HG02885 (cell line): ENCODE results near the gene MSN.
"Not testable (repeated sequence)": the region's sequence is repeated elsewhere in the genome, so short reads cannot be mapped to it uniquely, and the experiment has no call there.

Source experiments
- ATAC-seq: cut with Tn5 transposase; IDR thresholded peaks from one replicate; pipeline ENCODE4 v1.9.1; 2021; ENCODE audit warnings: mild to moderate bottlenecking; ENCODE audit not compliant: unreplicated experiment, poor library complexity

MSN gene

DNA sequence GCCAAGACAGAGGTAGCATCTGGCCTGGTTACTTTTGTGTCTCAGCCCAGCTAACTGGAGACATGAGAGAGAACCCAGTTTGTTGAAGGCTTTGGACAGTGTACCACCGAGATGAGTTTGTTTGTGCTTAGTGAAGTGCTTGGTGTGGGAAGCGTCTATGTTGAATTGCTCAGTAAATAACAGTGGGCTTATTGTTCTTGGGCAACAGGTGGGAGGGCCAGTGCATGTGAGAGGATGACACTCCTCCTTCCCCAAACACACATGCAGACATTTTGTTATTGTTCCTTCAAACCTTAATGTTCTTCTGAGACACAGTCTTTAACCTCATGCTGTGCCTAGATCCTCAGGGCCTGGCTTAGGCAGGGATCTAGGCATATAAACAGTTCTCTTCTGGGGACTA lies 39.7 kb downstream of the MSN start:
- ATAC-seq = no peak

- ATAC-seq = no peak
Observed at GRCh38 chrX:65712005-65712806, 44.8 kb downstream of the MSN start.

- ATAC-seq = no peak
Observed at GRCh38 chrX:65718538-65718937, 51.1 kb downstream of the MSN start.

GRCh38 chrX:65720381-65720964 lies 53.0 kb downstream of the MSN start:
- no peak for ATAC-seq

DNA sequence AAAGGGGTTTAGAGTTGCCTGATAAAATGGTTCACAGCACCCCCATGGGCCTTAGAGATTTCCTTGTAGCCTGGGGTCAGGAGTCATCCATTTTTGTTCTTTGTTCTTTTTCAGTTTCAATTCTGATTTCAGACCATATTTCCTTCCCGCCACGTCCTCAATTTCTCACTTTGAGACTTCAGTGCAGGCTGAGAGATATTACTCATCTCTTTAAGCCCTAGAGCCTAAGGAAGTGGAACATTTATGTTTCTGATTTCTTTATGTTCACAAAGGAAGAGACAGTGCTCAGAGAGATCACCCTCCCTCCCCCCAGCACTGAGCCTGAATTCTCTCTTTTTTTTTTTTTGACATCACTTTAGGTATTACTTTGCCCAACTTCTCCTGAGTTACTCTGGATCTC lies 56.3 kb downstream of the MSN start:
- ATAC-seq = peak; percentile 84

- ATAC-seq = no peak
Observed at GRCh38 chrX:65726715-65727114, 59.3 kb downstream of the MSN start.

GRCh38 chrX:65731684-65732289 lies 64.3 kb downstream of the MSN start:
- ATAC-seq = peak; percentile 42

GRCh38 chrX:65740909-65741308 lies 73.5 kb downstream of the MSN start:
- no peak for ATAC-seq

- no peak for ATAC-seq
Observed at GRCh38 chrX:65741823-65742222, 74.4 kb downstream of the MSN start.

DNA sequence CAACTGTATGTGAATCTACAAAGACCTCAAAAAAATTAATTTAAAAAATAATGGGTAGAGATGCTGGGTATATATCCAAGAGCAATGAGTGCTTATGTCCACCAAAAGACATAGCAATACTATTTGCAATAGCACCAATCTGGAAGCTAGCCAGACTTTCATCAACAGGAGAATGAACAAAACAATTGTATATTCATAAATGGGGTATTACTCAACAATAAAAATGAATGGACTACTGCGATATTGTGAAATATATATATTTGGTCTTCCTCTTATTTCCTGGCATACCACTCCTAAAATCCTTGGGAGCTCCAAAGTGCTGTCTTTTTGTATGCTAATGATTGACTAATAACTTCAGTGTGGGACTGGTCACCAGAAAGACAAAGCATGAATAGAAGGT lies 77.5 kb downstream of the MSN start:
- peak; percentile 37 for ATAC-seq

DNA sequence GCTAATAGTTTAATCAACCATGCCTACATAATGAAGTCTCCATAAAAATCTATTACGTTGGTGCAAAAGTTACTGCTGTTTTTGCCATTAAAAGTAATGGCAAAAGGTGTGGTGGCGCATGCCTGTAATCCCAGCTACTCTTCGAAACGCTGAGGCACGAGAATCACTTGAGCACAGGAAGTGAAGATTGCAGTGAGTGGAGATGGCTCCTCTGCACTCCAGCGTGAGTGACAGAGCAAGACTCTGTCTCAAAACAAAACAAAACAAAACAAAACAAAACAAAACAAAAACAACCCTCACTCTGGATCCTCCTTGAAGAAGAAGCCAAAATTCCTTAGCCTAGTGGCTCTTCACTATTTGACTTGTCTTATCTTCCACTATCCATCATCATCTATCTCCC lies 78.0 kb downstream of the MSN start:
- ATAC-seq = peak; percentile 32

- ATAC-seq = no peak
Observed at GRCh38 chrX:65745992-65746391, 78.5 kb downstream of the MSN start.

DNA sequence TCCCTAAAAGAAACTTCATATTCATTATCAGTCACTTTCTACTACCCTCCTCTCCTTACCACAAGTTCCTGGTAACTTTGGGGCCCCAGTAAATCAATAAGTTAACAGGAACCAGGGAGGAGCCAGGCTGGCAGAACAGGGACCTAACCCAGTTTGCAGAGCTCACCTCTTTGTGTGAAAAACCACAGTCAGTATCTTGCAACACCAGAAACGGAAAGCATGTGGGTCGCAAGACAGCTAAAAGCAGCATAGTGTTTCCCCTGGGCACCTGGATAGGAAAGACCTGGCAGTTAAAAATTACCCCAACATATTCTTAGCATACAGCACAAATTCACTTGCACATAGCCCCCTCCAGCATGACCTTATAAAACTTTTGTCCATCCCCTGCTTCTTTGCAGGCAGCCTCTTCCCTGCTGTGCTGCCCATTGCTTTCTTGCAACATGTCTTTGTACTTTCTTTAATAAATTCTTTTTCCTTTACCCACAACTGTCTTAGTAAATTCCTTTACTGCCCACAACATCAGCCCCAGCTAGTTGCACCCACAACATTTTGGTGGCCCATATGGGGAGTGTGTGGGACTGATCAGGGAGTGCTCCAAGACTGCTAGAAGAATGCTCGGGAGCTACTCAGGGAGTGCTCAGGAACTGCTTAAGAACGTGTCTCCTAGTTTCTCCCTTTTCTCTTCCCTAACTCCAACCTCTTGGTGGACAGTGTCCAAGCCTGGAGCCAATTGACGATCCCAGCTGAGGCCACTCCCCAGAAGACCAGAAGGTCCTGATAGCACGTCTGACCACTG lies 83.4 kb downstream of the MSN start:
- peak; percentile 74 for ATAC-seq

GRCh38 chrX:65751519-65751918 lies 84.1 kb downstream of the MSN start:
- ATAC-seq = no peak

DNA sequence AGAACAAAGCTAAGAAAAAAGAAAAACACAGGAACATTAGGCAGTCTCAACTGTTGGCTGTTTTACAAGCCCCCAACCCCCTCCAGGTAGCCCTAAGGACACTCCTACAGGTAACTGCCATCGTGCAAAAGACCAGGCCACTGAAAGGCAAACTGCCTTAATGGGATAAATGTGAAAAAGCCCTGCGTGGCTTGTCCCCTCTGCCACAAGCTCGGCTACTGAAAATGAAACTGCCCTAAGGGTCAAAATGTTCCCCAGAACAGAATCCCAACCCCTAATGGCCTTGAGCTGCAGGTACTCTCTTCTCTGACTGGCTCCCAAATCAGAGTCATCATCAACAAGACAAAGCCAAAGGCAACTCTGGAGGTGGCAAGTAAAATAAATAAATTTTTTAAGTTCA lies 84.8 kb downstream of the MSN start:
- no peak for ATAC-seq

DNA sequence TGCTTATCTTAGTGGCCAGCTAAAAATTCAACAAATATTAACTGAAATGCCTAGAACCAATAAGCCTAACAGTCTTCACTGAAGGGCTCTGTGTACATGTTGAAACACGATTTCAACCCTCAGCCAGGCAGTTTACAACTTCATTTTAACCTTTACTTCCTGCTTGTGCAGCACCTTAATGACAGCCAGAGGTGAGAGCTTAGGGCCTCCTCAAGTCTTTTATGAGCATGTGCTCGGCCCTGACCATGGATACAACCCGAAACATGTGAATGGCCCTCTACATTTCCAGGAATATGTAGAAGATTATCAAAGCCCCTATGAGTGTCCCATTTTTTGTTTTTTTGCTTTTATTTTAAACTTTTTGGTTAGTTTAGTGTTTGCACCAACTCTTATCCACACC lies 88.3 kb downstream of the MSN start:
- no peak for ATAC-seq

GRCh38 chrX:65757943-65758342 lies 90.5 kb downstream of the MSN start:
- no peak for ATAC-seq

DNA sequence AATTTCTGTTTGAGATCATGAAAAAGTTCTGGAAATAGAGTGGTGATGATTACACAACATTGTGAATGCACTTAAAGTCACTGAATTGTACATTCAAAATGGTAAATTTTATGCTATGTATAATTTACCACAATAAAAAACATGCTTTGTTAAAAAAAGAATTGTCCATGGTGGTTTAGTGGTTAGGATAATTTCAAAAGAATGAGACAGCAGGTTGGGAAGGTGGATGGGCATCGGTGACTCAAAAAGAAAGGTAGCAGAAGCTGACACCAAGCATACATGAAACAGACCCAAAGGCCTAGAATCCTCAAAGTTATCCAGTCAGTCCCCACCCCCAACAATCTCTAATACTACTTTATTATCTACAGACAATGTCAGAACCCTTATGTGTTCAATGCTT lies 91.1 kb downstream of the MSN start:
- ATAC-seq = no peak

GRCh38 chrX:65759525-65759924 lies 92.1 kb downstream of the MSN start:
- ATAC-seq = not testable (repeated sequence)

DNA sequence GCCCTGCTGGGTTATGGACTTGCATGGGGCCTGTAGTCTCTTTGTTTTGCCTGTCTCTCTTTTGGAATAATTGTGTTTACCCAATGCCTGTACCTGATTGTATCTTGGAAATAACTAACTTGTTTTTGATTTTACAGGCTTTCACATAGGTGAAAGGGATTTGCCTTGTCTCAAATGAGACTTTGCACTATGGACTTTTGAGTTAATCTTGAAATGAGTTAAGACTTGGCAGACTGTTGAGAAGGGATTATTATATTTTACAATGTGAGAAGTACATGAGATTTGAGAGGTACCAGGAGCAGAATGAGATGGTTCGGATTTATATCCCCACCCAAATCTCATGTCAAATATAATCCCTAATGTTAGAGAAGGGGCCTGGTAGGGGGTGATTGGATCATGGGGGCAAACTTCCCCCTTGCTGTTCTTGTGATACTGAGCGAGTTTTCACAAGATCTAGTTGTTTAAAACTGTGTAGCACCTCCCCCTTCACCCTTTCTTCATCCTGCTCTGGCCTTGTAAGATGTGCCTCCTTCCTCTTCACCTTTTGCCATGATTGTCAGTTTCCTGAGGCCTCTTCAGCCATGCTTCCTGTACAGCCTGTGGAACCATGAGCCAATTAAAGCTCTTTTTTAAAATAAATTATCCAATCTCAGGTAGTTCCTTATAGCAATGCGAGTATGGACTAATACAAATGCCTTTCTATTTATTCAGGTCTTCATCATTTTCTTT lies 102.3 kb downstream of the MSN start:
- ATAC-seq = no peak
